Calu3 (cell line): Measurements from ENCODE around the gene KIF5A. TPM values are rescaled to one million over a fixed set of nuclear protein-coding genes. Genes with fewer than 3 reads are reported as not detected.
"Not testable (repeated sequence)": the region's sequence is repeated elsewhere in the genome, so short reads cannot be mapped to it uniquely, and the experiment has no call there.

Source experiments
- BruUV-seq: library from RNA; stranded (reverse); fragments of 400-500 nt; replicated peaks from 2 replicates; lab custom pipeline; 2021; lab: Mats Ljungman, UMichigan
- CTCF ChIA-PET: fragments of 300-600 bp; sonication (Branson Sonifier 250); formaldehyde crosslinking; loops from one replicate; lab custom pipeline; 2022; ENCODE audit warnings: antibody characterized with exemption; lab: Charles Lee
- DNase-seq: peaks from one replicate; pipeline ENCODE4 v3.0.0; 2022
- H3K27ac Mint-ChIP-seq: one replicate; pipeline ENCODE4 v1.8.0; 2022; ENCODE audit warnings: mixed read lengths; ENCODE audit not compliant: unreplicated experiment
- H3K27me3 Mint-ChIP-seq: one replicate; pipeline ENCODE4 v1.8.0; 2022; ENCODE audit warnings: mixed read lengths; ENCODE audit not compliant: unreplicated experiment
- H3K36me3 Mint-ChIP-seq: one replicate; pipeline ENCODE4 v1.8.0; 2022; ENCODE audit warnings: mild to moderate bottlenecking, moderate library complexity, mixed read lengths; ENCODE audit not compliant: insufficient read depth, unreplicated experiment
- H3K4me1 Mint-ChIP-seq: one replicate; pipeline ENCODE4 v1.8.0; 2022; ENCODE audit warnings: mild to moderate bottlenecking, low read depth, mixed read lengths; ENCODE audit not compliant: unreplicated experiment
- H3K4me3 Mint-ChIP-seq: one replicate; pipeline ENCODE4 v1.8.0; 2022; ENCODE audit warnings: mild to moderate bottlenecking, low read depth, moderate library complexity, mixed read lengths; ENCODE audit not compliant: unreplicated experiment
- H3K9me3 Mint-ChIP-seq: one replicate; pipeline ENCODE4 v1.8.0; 2022; ENCODE audit warnings: low read depth, mixed read lengths; ENCODE audit not compliant: unreplicated experiment
- CTCF ChIP-seq: fragments of 200-600 bp; IDR thresholded peaks from one replicate; pipeline ENCODE4 v1.8.0; 2022; ENCODE audit warnings: antibody characterized with exemption; ENCODE audit not compliant: unreplicated experiment
- intact Hi-C: fragments of 100-400 bp; cut with micrococcal nuclease; formaldehyde crosslinking; loops from one replicate; pipeline ENCODE4 v1.10.0; 2022; ENCODE audit not compliant: unreplicated experiment
- total RNA-seq: library from RNA; stranded (reverse); gene quantifications from 2 replicates; pipeline ENCODE4 v1.2.3, GENCODE V29; 2022

The KIF5A gene
- total RNA-seq, 1 experiment from 2014 or later = not detected

GRCh38 chr12:57584690-57585089 is 34.8 kb downstream of the KIF5A start:
- DNase-seq = no peak
- Mint-ChIP-seq H3K4me3 (no peak overlapping the region), H3K27me3 (peaks cover 8% of the 10 kb centered on the region), H3K27ac (no peak overlapping the region), H3K9me3 (no peaks in the 10 kb centered on the region), H3K4me1 (peaks cover 10% of the 10 kb centered on the region), H3K36me3 (no peaks in the 10 kb centered on the region)
- intact Hi-C loops = loop anchor here (5.0 kb wide), 1 partner anchor 108 kb away; the partner anchor contains the start of gene OS9
- CTCF ChIA-PET = interaction anchor here (1.3 to 1.5 kb wide), 2 partner anchors 9 kb away, joined by 3 to 5 read pairs; no protein-coding TSS in a partner anchor
- no peak for TF ChIP-seq CTCF
- BruUV-seq = no TSS peak

- intact Hi-C loops = no loop called here
- H3K4me1 Mint-ChIP-seq = peaks cover 8% of the 10 kb centered on the region
- H3K27ac Mint-ChIP-seq = no peak overlapping the region
- no peak for TF ChIP-seq CTCF
- no peaks in the 10 kb centered on the region for H3K9me3 Mint-ChIP-seq
- peaks cover 11% of the 10 kb centered on the region for H3K27me3 Mint-ChIP-seq
- no peak overlapping the region for H3K4me3 Mint-ChIP-seq
- no TSS peak for BruUV-seq
- DNase-seq = no peak
- CTCF ChIA-PET = interaction anchor here (0.8 to 1.5 kb wide), 3 partner anchors 9 to 108 kb away, joined by 3 to 6 read pairs (median 5); no protein-coding TSS in a partner anchor
- H3K36me3 Mint-ChIP-seq = no peaks in the 10 kb centered on the region
Observed at GRCh38 chr12:57585156-57585555, 35.3 kb downstream of the KIF5A start.

- no TSS peak for BruUV-seq
- CTCF ChIA-PET = interaction anchor here (0.7 to 0.8 kb wide), 2 partner anchors 107 to 875 kb away, joined by 5 to 6 read pairs; no protein-coding TSS in a partner anchor
Observed at GRCh38 chr12:57586128-57586527, 36.3 kb downstream of the KIF5A start.

GRCh38 chr12:57586832-57587429 is 37.1 kb downstream of the KIF5A start:
- peaks cover 3% of the 10 kb centered on the region for H3K9me3 Mint-ChIP-seq
- CTCF ChIA-PET = no interaction called here
- peaks cover 15% of the 10 kb centered on the region for H3K36me3 Mint-ChIP-seq
- no peak for TF ChIP-seq CTCF
- H3K27me3 Mint-ChIP-seq = peaks cover 12% of the 10 kb centered on the region
- peaks cover 17% of the 10 kb centered on the region for H3K4me1 Mint-ChIP-seq
- BruUV-seq = no TSS peak
- H3K4me3 Mint-ChIP-seq = no peak overlapping the region
- no peak overlapping the region for H3K27ac Mint-ChIP-seq
- intact Hi-C loops = no loop called here
- no peak for DNase-seq

More at GRCh38 chr12:57586128-57586527, 36.3 kb downstream of the KIF5A start:
- DNase-seq = no peak
- no peak overlapping the region for H3K4me3 Mint-ChIP-seq
- H3K27ac Mint-ChIP-seq = no peak overlapping the region
- H3K9me3 Mint-ChIP-seq = peaks cover 3% of the 10 kb centered on the region
- peaks cover 14% of the 10 kb centered on the region for H3K27me3 Mint-ChIP-seq
- H3K36me3 Mint-ChIP-seq = peaks cover 7% of the 10 kb centered on the region
- intact Hi-C loops = no loop called here
- H3K4me1 Mint-ChIP-seq = peaks cover 15% of the 10 kb centered on the region
- no peak for TF ChIP-seq CTCF

- intact Hi-C loops, DNase-seq, H3K27ac Mint-ChIP-seq, H3K9me3 Mint-ChIP-seq, BruUV-seq, H3K4me3 Mint-ChIP-seq: not testable (repeated sequence)
- H3K27me3 Mint-ChIP-seq = peaks cover 12% of the 10 kb centered on the region
- peaks cover 18% of the 10 kb centered on the region for H3K36me3 Mint-ChIP-seq
- H3K4me1 Mint-ChIP-seq = peaks cover 22% of the 10 kb centered on the region
- CTCF ChIA-PET = interaction anchor here (0.7 kb wide), 1 partner anchor 1615 kb away, joined by 4 read pairs; no protein-coding TSS in a partner anchor
Observed at GRCh38 chr12:57588951-57589610, 39.2 kb downstream of the KIF5A start.
